ENCODE measurements around the gene TLL1. TPM values are rescaled to one million over a fixed set of nuclear protein-coding genes. Genes with fewer than 3 reads are reported as not detected.

The TLL1 gene
- polyA plus RNA-seq, 1 of the 3 experiments (the other 2 are of a cell fraction): 0.07 TPM

- WGBS (ENCODE audit: low lambda C conversion rate): 37% methylated on average over 2 of the region's 2 CpGs
- H3K4me3 ChIP-seq (ENCODE audit: low read depth in 2 of 2, low read length in 1 of 2): no peak overlapping the region
- CTCF ChIA-PET: no interaction called here
Measured at GRCh38 chr4:166006217-166006616, 133.2 kb downstream of the TLL1 start.

DNA sequence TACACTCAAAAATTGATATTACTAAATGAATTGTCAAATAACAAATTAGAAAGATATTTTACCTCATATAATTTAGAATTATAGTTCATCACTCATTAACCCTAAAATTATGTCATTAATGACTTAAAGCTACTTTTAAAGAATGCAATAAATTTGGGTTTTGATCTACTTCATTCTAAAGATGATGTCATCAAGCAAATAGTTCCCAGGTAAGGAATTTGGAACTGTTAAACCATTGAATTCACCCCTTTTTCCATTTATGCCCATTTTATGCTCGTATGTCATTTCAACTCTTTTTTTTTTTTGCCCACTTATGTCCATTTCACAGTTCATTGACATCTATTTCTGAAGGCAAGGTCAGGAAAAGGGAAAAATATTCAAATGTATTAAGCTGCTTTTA, 135.5 kb downstream of the TLL1 start:
- Histone ChIP-seq H3K4me2 (no peak overlapping the region), H3K36me3 (replicated peaks in 1 of 2; ENCODE audit: control insufficient read depth in 1 of 2, insufficient read depth in 2 of 2, low read length in 1 of 2) (no peaks in the 10 kb centered on the region), H3K27me3 (ENCODE audit: insufficient read depth) (no peaks in the 10 kb centered on the region), H4K20me1 (ENCODE audit: insufficient read depth) (no peaks in the 10 kb centered on the region), H3F3A (replicated peaks; ENCODE audit: insufficient read depth) (peaks cover 5% of the 10 kb centered on the region), H3K79me2 (ENCODE audit: insufficient read depth) (no peaks in the 10 kb centered on the region), H3K4me1 (ENCODE audit: control insufficient read depth in 1 of 2, insufficient read depth in 2 of 2, low read depth in 1 of 2, low read length in 1 of 2) (no peaks in the 10 kb centered on the region; a peak in 1 of 4 replicates), H3K9ac (no peak overlapping the region), H3K4me3 (ENCODE audit: low read depth in 2 of 2, low read length in 1 of 2) (no peak overlapping the region), H3K27ac (ENCODE audit: low read depth in 2 of 2, low read length in 1 of 2) (no peak overlapping the region), H3K9me2 (no peaks in the 10 kb centered on the region), H2AFZ (ENCODE audit: low read depth) (no peak overlapping the region), H3K9me3 (no peaks in the 10 kb centered on the region)
- POLR2A ChIA-PET: no interaction called here
- TF ChIP-seq TCF12 (IDR thresholded peaks at IDR 0.05) (no peak), SIN3A (IDR thresholded peaks at IDR 0.05; ENCODE audit: borderline replicate concordance, low read depth, low read length) (no peak), FOSL2 (IDR thresholded peaks at IDR 0.05; ENCODE audit: borderline replicate concordance, low read depth) (no peak), EZH2phosphoT487 (IDR thresholded peaks at IDR 0.05; ENCODE audit: borderline replicate concordance, low read depth) (no peak), USF2 (IDR thresholded peaks at IDR 0.05; ENCODE audit: borderline replicate concordance, low read depth, low read length) (no peak), USF1 (IDR thresholded peaks at IDR 0.05; ENCODE audit: borderline replicate concordance, low read depth) (no peak), GATA2 (CRISPR knock-in tag; IDR thresholded peaks at IDR 0.05) (no peak), TAF1 (IDR thresholded peaks at IDR 0.05; ENCODE audit: borderline replicate concordance, low read depth, low read length) (no peak), RAD21 (IDR thresholded peaks at IDR 0.05; ENCODE audit: low read length) (no peak), MEF2A (IDR thresholded peaks at IDR 0.05; ENCODE audit: borderline replicate concordance, low read depth) (no peak), RFX5 (IDR thresholded peaks at IDR 0.05; ENCODE audit: low read length) (no peak)
- TF ChIP-seq, protein P1, sequence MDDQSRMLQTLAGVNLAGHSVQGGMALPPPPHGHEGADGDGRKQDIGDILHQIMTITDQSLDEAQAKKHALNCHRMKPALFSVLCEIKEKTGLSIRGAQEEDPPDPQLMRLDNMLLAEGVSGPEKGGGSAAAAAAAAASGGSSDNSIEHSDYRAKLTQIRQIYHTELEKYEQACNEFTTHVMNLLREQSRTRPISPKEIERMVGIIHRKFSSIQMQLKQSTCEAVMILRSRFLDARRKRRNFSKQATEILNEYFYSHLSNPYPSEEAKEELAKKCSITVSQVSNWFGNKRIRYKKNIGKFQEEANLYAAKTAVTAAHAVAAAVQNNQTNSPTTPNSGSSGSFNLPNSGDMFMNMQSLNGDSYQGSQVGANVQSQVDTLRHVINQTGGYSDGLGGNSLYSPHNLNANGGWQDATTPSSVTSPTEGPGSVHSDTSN (IDR thresholded peaks at IDR 0.05): no peak
- CTCF ChIA-PET: no interaction called here
- WGBS (ENCODE audit: low lambda C conversion rate): 8% methylated on average over 1 of the region's 1 CpG
- DNase-seq: no peak

More at GRCh38 chr4:166006217-166006616, 133.2 kb downstream of the TLL1 start:
- Histone ChIP-seq H3K4me1 (ENCODE audit: control insufficient read depth in 1 of 2, insufficient read depth in 2 of 2, low read depth in 1 of 2, low read length in 1 of 2) (no peaks in the 10 kb centered on the region; a peak in 1 of 4 replicates), H3K9me3 (no peaks in the 10 kb centered on the region), H3F3A (replicated peaks; ENCODE audit: insufficient read depth) (no peaks in the 10 kb centered on the region), H4K20me1 (ENCODE audit: insufficient read depth) (no peaks in the 10 kb centered on the region), H3K27me3 (ENCODE audit: insufficient read depth) (no peaks in the 10 kb centered on the region; the same call in 1 of the 2 replicates), H3K9ac (no peak overlapping the region), H3K4me2 (no peak overlapping the region), H2AFZ (ENCODE audit: low read depth) (no peak overlapping the region), H3K9me2 (no peaks in the 10 kb centered on the region), H3K36me3 (replicated peaks in 1 of 2; ENCODE audit: control insufficient read depth in 1 of 2, insufficient read depth in 2 of 2, low read length in 1 of 2) (no peaks in the 10 kb centered on the region), H3K79me2 (ENCODE audit: insufficient read depth) (no peaks in the 10 kb centered on the region), H3K27ac (ENCODE audit: low read depth in 2 of 2, low read length in 1 of 2) (no peak overlapping the region)
- DNase-seq: no peak
- TF ChIP-seq, protein P1 (IDR thresholded peaks at IDR 0.05): no peak
- TF ChIP-seq CHD2 (IDR thresholded peaks at IDR 0.05; ENCODE audit: low read length, partially characterized antibody) (no peak), ELF1 (IDR thresholded peaks at IDR 0.05) (no peak), YY1 (IDR thresholded peaks at IDR 0.05; ENCODE audit: low read depth) (no peak), RCOR1 (IDR thresholded peaks at IDR 0.05; ENCODE audit: low read length) (no peak), RAD21 (IDR thresholded peaks at IDR 0.05; ENCODE audit: low read length) (no peak), NFIC (IDR thresholded peaks at IDR 0.05; ENCODE audit: borderline replicate concordance) (no peak), FOXM1 (IDR thresholded peaks at IDR 0.05; ENCODE audit: low read depth) (no peak), TCF12 (IDR thresholded peaks at IDR 0.05) (no peak), MAX (IDR thresholded peaks at IDR 0.05; ENCODE audit: low read depth) (no peak), MEF2A (IDR thresholded peaks at IDR 0.05; ENCODE audit: borderline replicate concordance, low read depth) (no peak), SMC3 (IDR thresholded peaks at IDR 0.05; ENCODE audit: low read depth, low read length) (no peak), POLR2AphosphoS5 (IDR thresholded peaks at IDR 0.05; ENCODE audit: low read depth, low read length) (no peak), RFX5 (IDR thresholded peaks at IDR 0.05; ENCODE audit: low read length) (no peak), TEAD4 (IDR thresholded peaks at IDR 0.05; ENCODE audit: borderline replicate concordance, insufficient read depth) (no peak)
- TF ChIP-seq, protein P2, sequence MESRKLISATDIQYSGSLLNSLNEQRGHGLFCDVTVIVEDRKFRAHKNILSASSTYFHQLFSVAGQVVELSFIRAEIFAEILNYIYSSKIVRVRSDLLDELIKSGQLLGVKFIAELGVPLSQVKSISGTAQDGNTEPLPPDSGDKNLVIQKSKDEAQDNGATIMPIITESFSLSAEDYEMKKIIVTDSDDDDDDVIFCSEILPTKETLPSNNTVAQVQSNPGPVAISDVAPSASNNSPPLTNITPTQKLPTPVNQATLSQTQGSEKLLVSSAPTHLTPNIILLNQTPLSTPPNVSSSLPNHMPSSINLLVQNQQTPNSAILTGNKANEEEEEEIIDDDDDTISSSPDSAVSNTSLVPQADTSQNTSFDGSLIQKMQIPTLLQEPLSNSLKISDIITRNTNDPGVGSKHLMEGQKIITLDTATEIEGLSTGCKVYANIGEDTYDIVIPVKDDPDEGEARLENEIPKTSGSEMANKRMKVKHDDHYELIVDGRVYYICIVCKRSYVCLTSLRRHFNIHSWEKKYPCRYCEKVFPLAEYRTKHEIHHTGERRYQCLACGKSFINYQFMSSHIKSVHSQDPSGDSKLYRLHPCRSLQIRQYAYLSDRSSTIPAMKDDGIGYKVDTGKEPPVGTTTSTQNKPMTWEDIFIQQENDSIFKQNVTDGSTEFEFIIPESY (IDR thresholded peaks at IDR 0.05; ENCODE audit: borderline replicate concordance, low read depth): no peak
- POLR2A ChIA-PET: no interaction called here

Measured in SK-N-SH (cell line).